ENCODE measurements around the gene TMEM242. TPM values are rescaled to one million over a fixed set of nuclear protein-coding genes. Genes with fewer than 3 reads are reported as not detected.

The TMEM242 gene
- total RNA-seq, 4 donors from 2014 or later: 0.20 to 8.4 (median 5.8) TPM

DNA sequence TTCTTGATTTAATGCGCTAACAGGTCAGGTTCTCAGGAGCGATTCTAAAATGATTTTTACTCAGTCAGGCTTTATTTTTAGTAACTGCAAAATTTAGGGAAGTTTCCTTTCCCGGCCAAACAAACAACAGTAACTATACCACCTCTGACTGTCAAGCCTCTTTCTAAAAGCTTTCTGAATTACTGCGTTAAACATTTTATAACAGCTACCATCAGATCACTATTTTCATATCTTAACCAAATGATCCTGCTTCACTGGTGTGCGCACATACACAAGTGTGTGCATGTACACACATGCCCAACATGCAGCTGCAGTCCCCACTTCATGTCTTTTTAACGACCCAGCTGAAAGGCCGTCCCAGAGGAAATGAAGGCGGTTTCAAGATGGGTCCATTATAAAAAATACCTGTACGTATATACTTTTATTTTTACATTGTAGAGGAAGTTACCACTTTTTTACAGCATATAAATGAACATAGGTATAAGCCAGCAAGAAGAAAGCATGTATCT, 25.0 kb downstream of the TMEM242 start:
- H3K36me3 ChIP-seq: no peaks in the 10 kb centered on the region
- TF ChIP-seq POLR2AphosphoS5 (IDR thresholded peaks at IDR 0.05): no peak
- TF ChIP-seq POLR2A (IDR thresholded peaks at IDR 0.05): no peak
- TF ChIP-seq, protein P1, sequence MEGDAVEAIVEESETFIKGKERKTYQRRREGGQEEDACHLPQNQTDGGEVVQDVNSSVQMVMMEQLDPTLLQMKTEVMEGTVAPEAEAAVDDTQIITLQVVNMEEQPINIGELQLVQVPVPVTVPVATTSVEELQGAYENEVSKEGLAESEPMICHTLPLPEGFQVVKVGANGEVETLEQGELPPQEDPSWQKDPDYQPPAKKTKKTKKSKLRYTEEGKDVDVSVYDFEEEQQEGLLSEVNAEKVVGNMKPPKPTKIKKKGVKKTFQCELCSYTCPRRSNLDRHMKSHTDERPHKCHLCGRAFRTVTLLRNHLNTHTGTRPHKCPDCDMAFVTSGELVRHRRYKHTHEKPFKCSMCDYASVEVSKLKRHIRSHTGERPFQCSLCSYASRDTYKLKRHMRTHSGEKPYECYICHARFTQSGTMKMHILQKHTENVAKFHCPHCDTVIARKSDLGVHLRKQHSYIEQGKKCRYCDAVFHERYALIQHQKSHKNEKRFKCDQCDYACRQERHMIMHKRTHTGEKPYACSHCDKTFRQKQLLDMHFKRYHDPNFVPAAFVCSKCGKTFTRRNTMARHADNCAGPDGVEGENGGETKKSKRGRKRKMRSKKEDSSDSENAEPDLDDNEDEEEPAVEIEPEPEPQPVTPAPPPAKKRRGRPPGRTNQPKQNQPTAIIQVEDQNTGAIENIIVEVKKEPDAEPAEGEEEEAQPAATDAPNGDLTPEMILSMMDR (IDR thresholded peaks at IDR 0.05): no peak
- no peak for TF ChIP-seq EP300 (IDR thresholded peaks at IDR 0.05; ENCODE audit: low read depth)
- H3K27me3 ChIP-seq: no peaks in the 10 kb centered on the region
- no peak overlapping the region for H3K27ac ChIP-seq
- in situ Hi-C loops (cut with MboI; ENCODE audit: low pct_ligation_motif_present in 1 of 4, low pct_unique_long_range_greater_than_20kb in 1 of 4, low sequenced_read_pairs in 3 of 4): no loop called here
- no peak overlapping the region for H3K4me3 ChIP-seq
- no peak for DNase-seq
- intact Hi-C loops (cut with DNase I; ENCODE audit: low total_unique reads): no loop called here
- WGBS, 2 donors (ENCODE audit: low coverage in 1 of 2): 60 to 72% methylated on average over 7 to 9 of the region's 9 CpGs
- peaks cover 0 to 11% (median 2%) of the 10 kb centered on the region in 4 donors for H3K4me1 ChIP-seq
- H3K9me3 ChIP-seq: no peaks in the 10 kb centered on the region

GRCh38 chr6:157294654-157295053, 28.7 kb downstream of the TMEM242 start:
- Histone ChIP-seq H3K4me3 (no peak overlapping the region), H3K36me3 (peaks cover 0 to 13% (median 1%) of the 10 kb centered on the region in 4 donors), H3K4me1 (no peaks in the 10 kb centered on the region), H3K27ac (no peak overlapping the region), H3K27me3 (no peaks in the 10 kb centered on the region), H3K9me3 (no peaks in the 10 kb centered on the region)
- no peak for DNase-seq
- TF ChIP-seq EP300 (IDR thresholded peaks at IDR 0.05; ENCODE audit: low read depth) (no peak), POLR2A (IDR thresholded peaks at IDR 0.05) (no peak), POLR2AphosphoS5 (IDR thresholded peaks at IDR 0.05) (no peak)
- TF ChIP-seq, protein P1 (IDR thresholded peaks at IDR 0.05): no peak
- in situ Hi-C loops (cut with MboI; ENCODE audit: low pct_ligation_motif_present in 1 of 4, low pct_unique_long_range_greater_than_20kb in 1 of 4, low sequenced_read_pairs in 3 of 4) (no loop called here), intact Hi-C loops (cut with DNase I; ENCODE audit: low total_unique reads) (no loop called here)
- 69 to 100% methylated on average over 2 of the region's 2 CpGs for WGBS, 2 donors (ENCODE audit: low coverage in 1 of 2)

- in situ Hi-C loops (cut with MboI; ENCODE audit: low pct_ligation_motif_present in 1 of 4, low pct_unique_long_range_greater_than_20kb in 1 of 4, low sequenced_read_pairs in 3 of 4) (no loop called here), intact Hi-C loops (cut with DNase I; ENCODE audit: low total_unique reads) (no loop called here)
- TF ChIP-seq POLR2A (IDR thresholded peaks at IDR 0.05) (no peak), POLR2AphosphoS5 (IDR thresholded peaks at IDR 0.05) (no peak), EP300 (IDR thresholded peaks at IDR 0.05; ENCODE audit: low read depth) (no peak)
- TF ChIP-seq, protein P1 (IDR thresholded peaks at IDR 0.05): no peak
- Histone ChIP-seq H3K36me3 (peaks cover 0 to 13% (median 1%) of the 10 kb centered on the region in 4 donors), H3K4me3 (no peak overlapping the region), H3K27me3 (no peaks in the 10 kb centered on the region), H3K4me1 (no peaks in the 10 kb centered on the region), H3K9me3 (no peaks in the 10 kb centered on the region), H3K27ac (no peak overlapping the region)
- 95% methylated on average over 6 of the region's 6 CpGs; no CpG with 5 or more reads in 1 of the 2 donors for WGBS, 2 donors (ENCODE audit: low coverage in 1 of 2)
- no peak for DNase-seq
Measured at GRCh38 chr6:157293780-157294179, 29.5 kb downstream of the TMEM242 start.

DNA sequence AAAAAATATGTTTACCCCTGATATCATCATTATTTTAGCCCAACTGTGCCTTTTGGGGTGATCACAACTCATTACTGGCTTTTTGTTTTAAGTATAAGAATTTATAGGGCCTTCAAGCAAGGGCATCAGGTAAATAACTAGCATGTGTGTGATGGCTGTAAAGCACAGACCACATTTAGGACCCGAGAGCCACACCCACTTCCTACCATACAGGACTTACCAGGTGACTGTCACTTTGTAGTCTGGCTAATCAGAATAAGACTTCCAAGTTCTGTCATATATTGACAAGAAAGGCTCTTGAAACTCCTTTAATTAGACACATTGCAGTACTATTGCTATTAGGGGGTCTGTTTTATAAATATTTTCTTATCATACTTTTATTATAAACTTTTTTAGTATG, 31.1 kb downstream of the TMEM242 start:
- no peak overlapping the region for H3K4me3 ChIP-seq
- no peak for TF ChIP-seq POLR2A (IDR thresholded peaks at IDR 0.05)
- no peak for TF ChIP-seq EP300 (IDR thresholded peaks at IDR 0.05; ENCODE audit: low read depth)
- TF ChIP-seq, protein P1 (IDR thresholded peaks at IDR 0.05): no peak
- TF ChIP-seq POLR2AphosphoS5 (IDR thresholded peaks at IDR 0.05): no peak
- in situ Hi-C loops (cut with MboI; ENCODE audit: low pct_ligation_motif_present in 1 of 4, low pct_unique_long_range_greater_than_20kb in 1 of 4, low sequenced_read_pairs in 3 of 4): no loop called here
- no peak overlapping the region for H3K27ac ChIP-seq
- no peak for DNase-seq
- peaks cover 0 to 13% (median 1%) of the 10 kb centered on the region in 4 donors for H3K36me3 ChIP-seq
- H3K9me3 ChIP-seq: no peaks in the 10 kb centered on the region
- H3K4me1 ChIP-seq: no peaks in the 10 kb centered on the region
- 48 to 71% methylated on average over 1 of the region's 1 CpG for WGBS, 2 donors (ENCODE audit: low coverage in 1 of 2)
- H3K27me3 ChIP-seq: no peaks in the 10 kb centered on the region
- intact Hi-C loops (cut with DNase I; ENCODE audit: low total_unique reads): no loop called here
